Neural progenitor cell (in vitro differentiated cells): ENCODE results near the gene TUBGCP3. TPM values are rescaled to one million over a fixed set of nuclear protein-coding genes. Genes with fewer than 3 reads are reported as not detected.

Source experiments
- DNase-seq: peaks from one replicate; pipeline ENCODE4 v3.0.0-alpha.2; 2016; ENCODE audit warnings: low spot score
- H2AFZ ChIP-seq: fragments of 200-600 bp; sonication (generic); replicated peaks from 2 replicates; pipeline ENCODE4 v1.6.1; 2016; ENCODE audit warnings: antibody characterized with exemption
- H3F3A ChIP-seq: fragments of 200-600 bp; sonication (generic); 2 replicates; pipeline ENCODE4 v1.6.1; 2016; ENCODE audit warnings: antibody characterized with exemption, low read depth
- H3K27ac ChIP-seq: fragments of 200-600 bp; sonication (generic); 2 replicates; pipeline ENCODE4 v1.5.1; 2016; ENCODE audit warnings: mild to moderate bottlenecking
- H3K27me3 ChIP-seq: fragments of 200-600 bp; sonication (generic); 2 replicates; pipeline ENCODE4 v1.6.1; 2016; ENCODE audit warnings: mild to moderate bottlenecking, moderate library complexity
- H3K36me3 ChIP-seq: fragments of 200-600 bp; sonication (generic); 2 replicates; pipeline ENCODE4 v1.5.1; 2016
- H3K4me1 ChIP-seq: fragments of 200-600 bp; sonication (generic); 2 replicates; pipeline ENCODE4 v1.6.1; 2016; ENCODE audit warnings: mixed run types
- H3K4me2 ChIP-seq: fragments of 200-600 bp; sonication (generic); 2 replicates; pipeline ENCODE4 v1.6.1; 2016
- H3K4me3 ChIP-seq: fragments of 200-600 bp; sonication (generic); 2 replicates; pipeline ENCODE4 v1.5.1; 2016
- H3K79me2 ChIP-seq: fragments of 200-600 bp; sonication (generic); 2 replicates; pipeline ENCODE4 v1.6.1; 2016; ENCODE audit warnings: low read depth
- H3K9ac ChIP-seq: fragments of 200-600 bp; sonication (generic); 2 replicates; pipeline ENCODE4 v1.6.1; 2016
- H3K9me3 ChIP-seq: fragments of 200-600 bp; sonication (generic); 2 replicates; pipeline ENCODE4 v1.5.1; 2016; ENCODE audit warnings: low read depth
- H4K20me1 ChIP-seq: fragments of 200-600 bp; sonication (generic); 2 replicates; pipeline ENCODE4 v1.6.1; 2016; ENCODE audit warnings: low read depth
- H3K27ac Mint-ChIP-seq: 3 replicates; pipeline ENCODE4 v1.8.0; 2021; ENCODE audit warnings: mixed read lengths
- H3K27me3 Mint-ChIP-seq: 2 replicates; pipeline ENCODE4 v1.8.0; 2022; ENCODE audit warnings: low read depth, mild to moderate bottlenecking, inconsistent platforms, moderate library complexity, mixed read lengths; ENCODE audit not compliant: insufficient read depth
- H3K36me3 Mint-ChIP-seq: 3 replicates; pipeline ENCODE4 v1.8.0; 2021; ENCODE audit warnings: mixed read lengths
- H3K4me1 Mint-ChIP-seq: 3 replicates; pipeline ENCODE4 v1.8.0; 2021; ENCODE audit warnings: mixed read lengths
- H3K4me3 Mint-ChIP-seq: 3 replicates; pipeline ENCODE4 v1.8.0; 2021; ENCODE audit warnings: mild to moderate bottlenecking, moderate library complexity, mixed read lengths
- H3K9me3 Mint-ChIP-seq: 3 replicates; pipeline ENCODE4 v1.8.0; 2020; ENCODE audit warnings: mixed read lengths
- CTCF ChIP-seq: fragments of 200-600 bp; sonication (generic); IDR thresholded peaks from 2 replicates; pipeline ENCODE4 v1.5.1; 2017; ENCODE audit warnings: antibody characterized with exemption, mild to moderate bottlenecking
- EZH2 ChIP-seq: fragments of 200-600 bp; sonication (generic); IDR thresholded peaks from 2 replicates; pipeline ENCODE4 v1.6.1; 2017; ENCODE audit warnings: antibody characterized with exemption, mild to moderate bottlenecking, moderate library complexity
- EZH2phosphoT487 ChIP-seq: fragments of 200-600 bp; sonication (generic); IDR thresholded peaks from 2 replicates; pipeline ENCODE4 v1.6.1; 2017; ENCODE audit warnings: antibody characterized with exemption
- total RNA-seq: library from RNA; depleted of rRNA; stranded (reverse); fragments of >200 nt; gene quantifications from 2 replicates; pipeline ENCODE4 v1.2.3, GENCODE V29; 2015; ENCODE audit warnings: low replicate concordance

TUBGCP3 gene
- total RNA-seq, 1 donor from 2014 or later: 33.6 TPM

GRCh38 chr13:112625698-112626097, 37.7 kb upstream of the TUBGCP3 start:
- H3K4me1 ChIP-seq: no peaks in the 10 kb centered on the region
- Mint-ChIP-seq H3K27me3 (peaks cover 3% of the 10 kb centered on the region), H3K36me3 (no peaks in the 10 kb centered on the region), H3K4me1 (no peaks in the 10 kb centered on the region), H3K27ac (no peak overlapping the region), H3K4me3 (no peak overlapping the region), H3K9me3 (no peaks in the 10 kb centered on the region)
- H3F3A ChIP-seq: no peaks in the 10 kb centered on the region
- no peak overlapping the region for H3K27ac ChIP-seq
- H3K4me2 ChIP-seq: no peak overlapping the region
- H4K20me1 ChIP-seq: no peaks in the 10 kb centered on the region
- H3K4me3 ChIP-seq: no peak overlapping the region
- no peaks in the 10 kb centered on the region for H3K9me3 ChIP-seq
- no peak overlapping the region for H2AFZ ChIP-seq
- no peaks in the 10 kb centered on the region for H3K36me3 ChIP-seq
- TF ChIP-seq CTCF (no peak), EZH2 (no peak), EZH2phosphoT487 (no peak)
- no peak overlapping the region for H3K9ac ChIP-seq
- no peaks in the 10 kb centered on the region for H3K79me2 ChIP-seq
- no peak for DNase-seq
- H3K27me3 ChIP-seq: no peaks in the 10 kb centered on the region

- Mint-ChIP-seq H3K36me3 (no peaks in the 10 kb centered on the region), H3K4me1 (peaks cover 2% of the 10 kb centered on the region), H3K4me3 (no peak overlapping the region), H3K9me3 (no peaks in the 10 kb centered on the region), H3K27me3 (peaks cover 3% of the 10 kb centered on the region), H3K27ac (no peak overlapping the region)
- no peaks in the 10 kb centered on the region for H3K79me2 ChIP-seq
- H3K9ac ChIP-seq: no peak overlapping the region
- H3F3A ChIP-seq: no peaks in the 10 kb centered on the region
- no peaks in the 10 kb centered on the region for H3K9me3 ChIP-seq
- H3K4me2 ChIP-seq: no peak overlapping the region
- no peak for TF ChIP-seq CTCF
- no peak for TF ChIP-seq EZH2
- no peak for TF ChIP-seq EZH2phosphoT487
- no peaks in the 10 kb centered on the region for H3K36me3 ChIP-seq
- H2AFZ ChIP-seq: no peak overlapping the region
- no peak for DNase-seq
- H3K27ac ChIP-seq: no peak overlapping the region
- no peaks in the 10 kb centered on the region for H3K4me1 ChIP-seq
- H4K20me1 ChIP-seq: no peaks in the 10 kb centered on the region
- no peaks in the 10 kb centered on the region for H3K27me3 ChIP-seq
- no peak overlapping the region for H3K4me3 ChIP-seq
Measured at GRCh38 chr13:112624602-112625430, 36.9 kb upstream of the TUBGCP3 start.

- no peak overlapping the region for H3K27ac ChIP-seq
- no peak for DNase-seq
- Mint-ChIP-seq H3K27me3 (peaks cover 3% of the 10 kb centered on the region), H3K4me3 (no peak overlapping the region), H3K36me3 (no peaks in the 10 kb centered on the region), H3K9me3 (no peaks in the 10 kb centered on the region), H3K27ac (no peak overlapping the region), H3K4me1 (peaks cover 3% of the 10 kb centered on the region)
- H3K4me2 ChIP-seq: no peak overlapping the region
- TF ChIP-seq CTCF: no peak
- TF ChIP-seq EZH2: no peak
- TF ChIP-seq EZH2phosphoT487: no peak
- no peaks in the 10 kb centered on the region for H3K9me3 ChIP-seq
- no peaks in the 10 kb centered on the region for H3K79me2 ChIP-seq
- H3K27me3 ChIP-seq: no peaks in the 10 kb centered on the region
- H3K9ac ChIP-seq: no peak overlapping the region
- no peaks in the 10 kb centered on the region for H4K20me1 ChIP-seq
- H3K4me1 ChIP-seq: no peaks in the 10 kb centered on the region
- H3K4me3 ChIP-seq: no peak overlapping the region
- peaks cover 4% of the 10 kb centered on the region for H3F3A ChIP-seq
- no peak overlapping the region for H2AFZ ChIP-seq
- no peaks in the 10 kb centered on the region for H3K36me3 ChIP-seq
Measured at GRCh38 chr13:112624040-112624439, 36.1 kb upstream of the TUBGCP3 start.
